NCI-H2196 treated with DMSO at 0.1 percent for 48 hours (cell line): Measurements from ENCODE around the gene AVPR1A.

Experiments
- DNase-seq: peaks from one replicate; lab custom pipeline; 2025; ENCODE audit not compliant: unreplicated experiment; lab: John Stamatoyannopoulos, UW

Gene AVPR1A

GRCh38 chr12:63095369-63095980 lies 55.5 kb downstream of the AVPR1A start:
- DNase-seq, result no peak

GRCh38 chr12:63093711-63094110 lies 57.3 kb downstream of the AVPR1A start:
- DNase-seq, result no peak

- no peak for DNase-seq
Measured at GRCh38 chr12:63093084-63093483, 57.9 kb downstream of the AVPR1A start.
